A172 (cell line): ENCODE measurements around the gene ATP2B1. TPM values are rescaled to one million over a fixed set of nuclear protein-coding genes. Genes with fewer than 3 reads are reported as not detected.
A peak's percentile ranks its signal among the peaks of the same experiment; 100 is the strongest.
"Not testable (repeated sequence)": the region's sequence is repeated elsewhere in the genome, so short reads cannot be mapped to it uniquely, and the experiment has no call there.

Experiments
- DNase-seq: peaks from one replicate; pipeline ENCODE4 v3.0.0-alpha.2; 2015; ENCODE audit warnings: low spot score
- total RNA-seq: library from RNA; depleted of rRNA; stranded (reverse); fragments of >200 nt; shearing (Covaris generic); gene quantifications from 2 replicates; pipeline ENCODE4 v1.2.3, GENCODE V29; 2014; rRNA removed

The ATP2B1 gene
- 42.8 and 54.7 TPM in 2 replicates for total RNA-seq

GRCh38 chr12:89708565-89709156 lies at the start of gene ATP2B1:
Gene ATP2B1, minus strand, starts transcription at chr12:89708838. Its CDS starts 52,952 bp downstream, at chr12:89655886.
- DNase-seq: peak; percentile 61

GRCh38 chr12:89757987-89758386 lies 49.3 kb upstream of the ATP2B1 start:
- not testable (repeated sequence) for DNase-seq

- DNase-seq: peak; percentile 94
Observed at GRCh38 chr12:89756585-89757398, 48.2 kb upstream of the ATP2B1 start.

- no peak for DNase-seq
Observed at GRCh38 chr12:89756194-89756584, 47.6 kb upstream of the ATP2B1 start.

GRCh38 chr12:89753997-89754396 lies 45.4 kb upstream of the ATP2B1 start:
- no peak for DNase-seq

GRCh38 chr12:89752341-89752740 lies 43.7 kb upstream of the ATP2B1 start:
- no peak for DNase-seq

- DNase-seq: no peak
Observed at GRCh38 chr12:89750389-89751351, 42.0 kb upstream of the ATP2B1 start.

GRCh38 chr12:89748791-89749190 lies 40.2 kb upstream of the ATP2B1 start:
- DNase-seq: no peak

GRCh38 chr12:89745286-89745685 lies 36.6 kb upstream of the ATP2B1 start:
- no peak for DNase-seq

GRCh38 chr12:89742337-89743022 lies 33.8 kb upstream of the ATP2B1 start:
- no peak for DNase-seq

GRCh38 chr12:89740943-89741342 lies 32.3 kb upstream of the ATP2B1 start:
- DNase-seq: no peak

GRCh38 chr12:89736995-89737394 lies 28.4 kb upstream of the ATP2B1 start:
- no peak for DNase-seq

GRCh38 chr12:89733579-89734201 lies 25.1 kb upstream of the ATP2B1 start:
- peak; percentile 94 for DNase-seq

GRCh38 chr12:89732522-89732921 lies 23.9 kb upstream of the ATP2B1 start:
- DNase-seq: no peak

GRCh38 chr12:89731614-89732013 lies 23.0 kb upstream of the ATP2B1 start:
- DNase-seq: peak; percentile 44

- DNase-seq: peak; percentile 17
Observed at GRCh38 chr12:89731089-89731488, 22.5 kb upstream of the ATP2B1 start.

GRCh38 chr12:89729946-89730459 lies 21.4 kb upstream of the ATP2B1 start:
- no peak for DNase-seq

- DNase-seq: no peak
Observed at GRCh38 chr12:89723276-89723675, 14.6 kb upstream of the ATP2B1 start.

GRCh38 chr12:89721291-89721987 lies 12.8 kb upstream of the ATP2B1 start:
- no peak for DNase-seq
